ENCODE results near the gene LRRC47.

LRRC47 gene

DNA sequence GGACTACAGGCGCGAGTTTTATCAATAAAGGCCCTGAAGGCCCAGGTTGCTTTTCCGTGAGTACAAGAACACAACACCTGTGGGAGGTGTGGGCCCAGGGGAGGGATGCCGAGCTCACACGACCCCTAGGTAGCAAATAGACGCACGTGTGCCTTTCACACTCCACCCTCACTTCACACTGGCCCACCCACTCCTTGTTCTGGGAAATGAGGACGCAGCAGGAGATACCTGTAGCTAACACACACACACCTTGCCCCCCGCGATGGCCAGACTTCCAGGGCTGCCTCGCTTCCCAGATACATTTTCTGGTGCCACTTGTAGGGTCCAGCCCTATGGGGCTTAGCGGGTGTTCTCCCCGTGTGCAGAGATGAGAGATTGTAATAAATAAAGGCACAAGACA, 48.4 kb downstream of the LRRC47 start:
- POLR2A ChIA-PET: no interaction called here
- no peak for DNase-seq (ENCODE audit: low read depth, low spot score)
- TF ChIP-seq, protein P1, sequence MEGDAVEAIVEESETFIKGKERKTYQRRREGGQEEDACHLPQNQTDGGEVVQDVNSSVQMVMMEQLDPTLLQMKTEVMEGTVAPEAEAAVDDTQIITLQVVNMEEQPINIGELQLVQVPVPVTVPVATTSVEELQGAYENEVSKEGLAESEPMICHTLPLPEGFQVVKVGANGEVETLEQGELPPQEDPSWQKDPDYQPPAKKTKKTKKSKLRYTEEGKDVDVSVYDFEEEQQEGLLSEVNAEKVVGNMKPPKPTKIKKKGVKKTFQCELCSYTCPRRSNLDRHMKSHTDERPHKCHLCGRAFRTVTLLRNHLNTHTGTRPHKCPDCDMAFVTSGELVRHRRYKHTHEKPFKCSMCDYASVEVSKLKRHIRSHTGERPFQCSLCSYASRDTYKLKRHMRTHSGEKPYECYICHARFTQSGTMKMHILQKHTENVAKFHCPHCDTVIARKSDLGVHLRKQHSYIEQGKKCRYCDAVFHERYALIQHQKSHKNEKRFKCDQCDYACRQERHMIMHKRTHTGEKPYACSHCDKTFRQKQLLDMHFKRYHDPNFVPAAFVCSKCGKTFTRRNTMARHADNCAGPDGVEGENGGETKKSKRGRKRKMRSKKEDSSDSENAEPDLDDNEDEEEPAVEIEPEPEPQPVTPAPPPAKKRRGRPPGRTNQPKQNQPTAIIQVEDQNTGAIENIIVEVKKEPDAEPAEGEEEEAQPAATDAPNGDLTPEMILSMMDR (IDR thresholded peaks at IDR 0.05; ENCODE audit: insufficient read depth, low read length, missing control alignments): no peak
- CTCF ChIA-PET: interaction anchor here (2.4 kb wide), 1 partner anchor 23 kb away, joined by 7 read pairs; no protein-coding TSS in a partner anchor
- H3K4me3 ChIP-seq (ENCODE audit: low read depth, low read length): peak overlapping the region; percentile 58

DNA sequence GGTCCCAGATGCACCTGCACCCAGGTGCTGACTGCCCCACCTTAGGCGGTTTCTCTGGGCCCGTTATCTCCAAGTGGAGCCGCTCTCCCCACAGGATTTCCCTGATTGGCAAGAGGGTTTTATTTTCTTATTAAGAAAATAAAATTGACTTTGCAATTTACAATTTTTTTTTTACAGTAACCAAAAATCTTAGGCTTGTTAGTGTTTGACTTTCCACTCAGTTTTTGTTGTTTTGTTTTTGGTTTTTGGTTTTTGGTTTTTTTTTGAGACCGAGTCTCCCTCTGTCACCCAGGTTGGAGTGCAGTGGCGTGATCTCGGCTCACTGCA, 48.8 kb downstream of the LRRC47 start:
- TF ChIP-seq, protein P1 (IDR thresholded peaks at IDR 0.05; ENCODE audit: insufficient read depth, low read length, missing control alignments): no peak
- DNase-seq (ENCODE audit: low read depth, low spot score): no peak
- CTCF ChIA-PET: interaction anchor here (2.4 kb wide), 1 partner anchor 23 kb away, joined by 7 read pairs; no protein-coding TSS in a partner anchor
- POLR2A ChIA-PET: no interaction called here
- peak overlapping the region; percentile 58 for H3K4me3 ChIP-seq (ENCODE audit: low read depth, low read length)

DNA sequence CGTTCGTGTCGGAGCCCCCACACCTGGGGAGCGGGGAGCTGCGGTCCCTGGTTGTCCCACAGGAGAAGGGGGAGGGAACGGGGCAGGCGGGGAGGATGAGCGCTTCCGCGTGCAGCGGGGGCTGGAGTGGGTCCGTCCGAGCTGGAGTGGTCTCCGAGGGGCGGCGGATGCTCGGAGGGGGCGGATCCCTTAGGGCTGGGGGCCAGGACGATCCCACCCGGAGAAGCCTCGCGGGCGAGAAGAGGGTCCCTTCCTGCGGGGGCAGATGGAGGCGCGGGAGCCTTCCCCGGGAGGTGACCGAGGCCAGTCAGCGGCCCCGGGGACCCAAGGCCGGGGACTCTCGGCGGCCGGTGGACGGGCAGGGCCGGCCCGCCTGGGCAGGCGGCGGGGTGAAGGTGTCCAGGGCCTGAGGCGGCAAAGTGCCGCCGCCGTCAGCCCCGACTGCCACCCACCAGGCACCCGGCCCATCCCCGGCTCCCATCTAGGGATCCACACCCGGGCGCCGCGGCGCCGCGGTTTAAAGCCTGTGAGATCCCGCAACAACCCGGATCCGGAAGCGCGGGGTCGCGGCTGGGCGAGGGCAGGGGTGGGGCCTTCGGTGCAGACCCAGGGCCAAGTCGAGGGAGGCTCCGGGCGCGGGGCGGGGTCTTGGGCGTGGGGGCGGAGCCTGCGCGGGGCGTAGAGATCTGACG, 49.3 kb downstream of the LRRC47 start:
- ChIA-PET POLR2A (no interaction called here), CTCF (interaction anchor here (0.5 to 2.4 kb wide), 1 partner anchor 23 kb away, joined by 3 to 7 read pairs; no protein-coding TSS in a partner anchor)

DNA sequence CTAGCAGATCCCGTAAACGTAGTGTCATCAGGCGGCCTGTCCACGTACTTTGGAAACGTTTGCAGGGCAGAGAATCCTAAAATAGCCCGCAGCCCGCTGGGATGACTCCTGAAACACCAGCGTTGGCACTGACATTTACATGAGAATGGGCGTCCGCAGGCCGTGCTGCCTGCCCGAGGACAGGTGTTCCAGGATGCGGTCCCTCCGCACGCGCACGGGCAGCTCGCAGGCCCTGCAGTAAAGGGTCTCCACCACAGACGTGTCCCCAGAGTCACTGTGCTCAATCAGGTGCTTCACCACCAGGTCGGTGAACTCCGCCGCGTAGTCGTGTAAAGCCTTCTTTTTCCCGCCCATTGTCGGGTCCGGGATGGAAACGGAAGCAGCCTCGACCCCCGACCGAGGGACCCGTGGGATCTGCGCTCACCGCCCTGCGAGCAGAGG, 49.9 kb downstream of the LRRC47 start:
- peak overlapping the region; percentile 58 for H3K4me3 ChIP-seq (ENCODE audit: low read depth, low read length)
- ChIA-PET POLR2A (interaction anchor here (0.6 kb wide), 1 partner anchor 86 kb away, joined by 3 read pairs; no protein-coding TSS in a partner anchor), CTCF (no interaction called here)
- DNase-seq (ENCODE audit: low read depth, low spot score): no peak
- TF ChIP-seq, protein P1 (IDR thresholded peaks at IDR 0.05; ENCODE audit: insufficient read depth, low read length, missing control alignments): no peak

More for the DNA sequence above, 49.3 kb downstream of the LRRC47 start:
- TF ChIP-seq, protein P1 (IDR thresholded peaks at IDR 0.05; ENCODE audit: insufficient read depth, low read length, missing control alignments): no peak
- peak overlapping the region; percentile 58 for H3K4me3 ChIP-seq (ENCODE audit: low read depth, low read length)
- no peak for DNase-seq (ENCODE audit: low read depth, low spot score)

DNA sequence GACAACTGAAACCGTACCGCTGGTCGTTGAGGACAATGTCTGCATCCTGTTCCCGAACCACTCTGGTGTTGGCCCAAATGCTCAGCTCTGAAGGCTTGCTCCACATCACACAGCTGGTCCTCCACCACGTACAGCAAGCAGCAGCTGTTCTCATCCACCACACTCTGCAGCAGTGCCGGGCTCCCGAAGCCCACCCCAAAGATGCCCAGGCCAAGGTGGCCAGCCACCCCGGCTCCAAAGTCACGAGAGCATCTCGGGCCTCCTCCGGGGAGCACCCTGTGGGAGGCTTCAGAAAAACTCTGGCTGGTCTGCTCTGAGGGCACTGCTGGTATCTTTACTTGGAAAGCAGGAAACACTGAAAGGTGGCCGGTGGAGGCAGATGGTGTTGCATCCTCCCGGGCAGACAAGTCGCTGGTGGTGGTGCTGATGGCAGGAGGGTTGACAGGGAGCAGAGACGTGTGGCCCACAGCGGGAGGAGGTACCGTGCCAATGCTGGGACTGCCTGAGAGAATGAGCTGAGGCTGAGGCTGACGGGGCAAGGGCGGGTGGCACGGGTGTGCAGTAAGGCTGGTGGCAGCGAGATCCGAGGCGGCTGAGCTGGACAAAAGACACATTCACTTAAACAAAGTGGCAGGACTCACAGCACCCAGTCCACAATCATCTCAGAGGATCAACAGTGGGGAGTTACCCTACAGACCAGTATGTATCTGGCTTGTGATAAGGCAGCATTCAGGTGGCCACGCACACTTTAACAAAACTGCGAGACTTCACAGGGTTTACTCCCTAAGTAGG, 50.5 kb downstream of the LRRC47 start:
- no peak for DNase-seq (ENCODE audit: low read depth, low spot score)
- ChIA-PET CTCF (interaction anchor here (1.7 kb wide), 1 partner anchor 21 kb away, joined by 3 read pairs; no protein-coding TSS in a partner anchor), POLR2A (interaction anchor here (0.6 kb wide), 1 partner anchor 86 kb away, joined by 3 read pairs; no protein-coding TSS in a partner anchor)
- no peak overlapping the region for H3K4me3 ChIP-seq (ENCODE audit: low read depth, low read length)
- TF ChIP-seq, protein P1 (IDR thresholded peaks at IDR 0.05; ENCODE audit: insufficient read depth, low read length, missing control alignments): no peak

DNA sequence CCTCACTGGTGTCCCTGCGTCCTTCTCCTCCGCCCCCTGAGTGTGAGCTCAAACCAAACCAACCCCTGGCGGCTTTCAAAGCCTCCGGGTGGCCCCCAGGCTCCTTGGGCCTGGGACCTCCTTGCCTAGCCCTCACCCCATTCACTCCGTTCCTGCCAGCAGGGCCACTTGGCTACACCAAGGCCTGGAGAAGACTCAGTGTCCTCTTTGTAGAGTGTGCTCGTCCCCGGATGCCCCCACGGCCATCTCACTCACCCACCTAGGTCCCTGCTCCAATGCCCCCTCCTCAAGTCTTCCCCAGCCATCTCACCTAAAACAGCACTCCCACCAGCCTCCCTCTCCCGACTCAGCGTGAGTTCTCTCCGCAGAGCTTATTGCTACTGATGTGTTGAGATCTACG, 51.2 kb downstream of the LRRC47 start:
- TF ChIP-seq, protein P1 (IDR thresholded peaks at IDR 0.05; ENCODE audit: insufficient read depth, low read length, missing control alignments): no peak
- no peak overlapping the region for H3K4me3 ChIP-seq (ENCODE audit: low read depth, low read length)
- CTCF ChIA-PET: interaction anchor here (1.7 kb wide), 1 partner anchor 21 kb away, joined by 3 read pairs; no protein-coding TSS in a partner anchor
- POLR2A ChIA-PET: no interaction called here
- DNase-seq (ENCODE audit: low read depth, low spot score): no peak

Data from AG04449 (cell line).